Adrenal gland (tissue), 5 donors: ENCODE data around the gene KCNAB3.

Source experiments
- POLR2A ChIP-seq, 2 donors: fragments of 450-650 bp; IDR thresholded peaks; one replicate each; pipeline ENCODE4 v1.6.1; 2017; ENCODE audit warnings: antibody characterized with exemption in 2 of 2, mild to moderate bottlenecking in 2 of 2, moderate library complexity in 1 of 2
- TF ChIP-seq, protein P1 (sequence below), 6 experiments: fragments of 450-650 bp in 4 of 6; fragments of 200-600 bp in 2 of 6; sonication (generic) in 1 of 6; IDR thresholded peaks; 1 replicate in 5 of 6; 2 replicates in 1 of 6; pipeline versions ENCODE4 v1.5.1 to v1.8.0; 2016 to 2021; ENCODE audit warnings: antibody characterized with exemption in 6 of 6, mild to moderate bottlenecking in 2 of 6, moderate library complexity in 1 of 6
- donor health status: DM: no; HTN: no; CAD: no.

DNA sequence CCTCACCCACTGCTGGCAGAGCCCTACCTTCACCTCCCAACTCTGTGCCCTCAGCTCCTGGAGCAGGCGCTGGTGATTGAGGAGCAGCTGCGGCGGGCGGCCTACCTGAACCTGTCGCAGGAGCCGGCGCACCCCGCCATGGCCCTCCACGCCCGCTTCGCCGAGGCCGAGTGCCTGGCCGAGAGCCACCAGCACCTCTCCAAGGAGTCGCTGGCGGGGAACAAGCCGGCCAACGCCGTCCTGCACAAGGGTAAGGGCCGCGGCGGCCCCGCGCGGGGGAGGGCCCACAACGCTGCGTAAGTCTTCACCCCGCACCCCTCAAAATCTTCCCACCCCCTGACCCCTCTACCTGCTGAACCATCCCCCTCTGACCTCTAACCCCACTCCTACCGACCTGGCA, 20.6 kb downstream of the KCNAB3 start:
- TF ChIP-seq POLR2A (IDR thresholded peaks at IDR 0.05), result no peak
- TF ChIP-seq, protein P1, sequence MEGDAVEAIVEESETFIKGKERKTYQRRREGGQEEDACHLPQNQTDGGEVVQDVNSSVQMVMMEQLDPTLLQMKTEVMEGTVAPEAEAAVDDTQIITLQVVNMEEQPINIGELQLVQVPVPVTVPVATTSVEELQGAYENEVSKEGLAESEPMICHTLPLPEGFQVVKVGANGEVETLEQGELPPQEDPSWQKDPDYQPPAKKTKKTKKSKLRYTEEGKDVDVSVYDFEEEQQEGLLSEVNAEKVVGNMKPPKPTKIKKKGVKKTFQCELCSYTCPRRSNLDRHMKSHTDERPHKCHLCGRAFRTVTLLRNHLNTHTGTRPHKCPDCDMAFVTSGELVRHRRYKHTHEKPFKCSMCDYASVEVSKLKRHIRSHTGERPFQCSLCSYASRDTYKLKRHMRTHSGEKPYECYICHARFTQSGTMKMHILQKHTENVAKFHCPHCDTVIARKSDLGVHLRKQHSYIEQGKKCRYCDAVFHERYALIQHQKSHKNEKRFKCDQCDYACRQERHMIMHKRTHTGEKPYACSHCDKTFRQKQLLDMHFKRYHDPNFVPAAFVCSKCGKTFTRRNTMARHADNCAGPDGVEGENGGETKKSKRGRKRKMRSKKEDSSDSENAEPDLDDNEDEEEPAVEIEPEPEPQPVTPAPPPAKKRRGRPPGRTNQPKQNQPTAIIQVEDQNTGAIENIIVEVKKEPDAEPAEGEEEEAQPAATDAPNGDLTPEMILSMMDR (IDR thresholded peaks at IDR 0.05), result no peak
